ENCODE results near the gene SIN3A.

- no peak for TF ChIP-seq EZH2phosphoT487 (IDR thresholded peaks at IDR 0.05; ENCODE audit: insufficient read depth, low read depth)
- no peak for TF ChIP-seq EZH2 (IDR thresholded peaks at IDR 0.05; ENCODE audit: insufficient read depth, poor library complexity, severe bottlenecking)
Observed at GRCh38 chr15:75451674-75452363, at the start of gene SIN3A.

All from GM23248 (cell line).